Neural cell (in vitro differentiated cells): ENCODE measurements around the gene SH3RF3.

Experiments
- CTCF ChIP-seq: fragments of 450-650 bp; IDR thresholded peaks from 2 replicates; pipeline ENCODE4 v1.5.1; 2014; ENCODE audit warnings: antibody characterized with exemption, mild to moderate bottlenecking, moderate library complexity; ENCODE audit not compliant: poor library complexity, severe bottlenecking
- EP300 ChIP-seq: fragments of 450-650 bp; conservative IDR thresholded peaks from 2 replicates; pipeline ENCODE4 v1.6.1; 2014; ENCODE audit warnings: antibody characterized with exemption, mild to moderate bottlenecking, moderate library complexity; ENCODE audit not compliant: poor library complexity, severe bottlenecking
- EZH2 ChIP-seq: fragments of 200-600, 300-800 bp; shearing (Covaris generic), sonication (generic); IDR thresholded peaks from 2 replicates; pipeline ENCODE4 v1.6.1; 2014; ENCODE audit warnings: antibody characterized with exemption, low read length, borderline replicate concordance, mild to moderate bottlenecking; ENCODE audit not compliant: insufficient read depth, poor library complexity, severe bottlenecking
- MXI1 ChIP-seq: fragments of 450-650 bp; conservative IDR thresholded peaks from 2 replicates; pipeline ENCODE4 v1.6.1; 2014; ENCODE audit warnings: antibody characterized with exemption, mild to moderate bottlenecking; ENCODE audit not compliant: poor library complexity, severe bottlenecking
- POLR2AphosphoS5 ChIP-seq: IDR thresholded peaks from 2 replicates; pipeline ENCODE4 v1.6.1; 2012
- RAD21 ChIP-seq: fragments of 450-650 bp; conservative IDR thresholded peaks from 2 replicates; pipeline ENCODE4 v1.6.1; 2014; ENCODE audit warnings: antibody characterized with exemption, mild to moderate bottlenecking, moderate library complexity
- REST ChIP-seq: IDR thresholded peaks from 2 replicates; pipeline ENCODE4 v1.6.1; 2012; ENCODE audit warnings: borderline replicate concordance
- SMC3 ChIP-seq: fragments of 450-650 bp; conservative IDR thresholded peaks from 2 replicates; pipeline ENCODE4 v1.6.1; 2014; ENCODE audit warnings: antibody characterized with exemption, mild to moderate bottlenecking, moderate library complexity; ENCODE audit not compliant: poor library complexity
- TAF1 ChIP-seq: IDR thresholded peaks from 2 replicates; pipeline ENCODE4 v1.6.1; 2012; ENCODE audit warnings: low read depth

- TF ChIP-seq EZH2 (no peak), EP300 (no peak), CTCF (no peak), TAF1 (no peak), POLR2AphosphoS5 (no peak), SMC3 (no peak), MXI1 (no peak), REST (no peak), RAD21 (no peak)
Observed at GRCh38 chr2:109487871-109488655, 359.1 kb downstream of the SH3RF3 start.
